Ascending aorta (tissue), 2 donors: ENCODE measurements around the gene PLPPR3. TPM values are rescaled to one million over a fixed set of nuclear protein-coding genes. Genes with fewer than 3 reads are reported as not detected.

Experiments used
- DNase-seq, 2 donors: peaks; one replicate each; pipeline ENCODE4 v3.0.0-alpha.2; 2019; ENCODE audit warnings: low spot score in 2 of 2
- H3K27ac ChIP-seq, 2 donors: fragments of 200-600 bp; sonication (generic); one replicate each; pipeline ENCODE4 v1.5.1; 2016 to 2017; ENCODE audit warnings: mild to moderate bottlenecking in 1 of 2
- H3K27me3 ChIP-seq: fragments of 200-600 bp; sonication (generic); one replicate; pipeline ENCODE4 v1.5.1; 2017
- H3K36me3 ChIP-seq, 2 donors: fragments of 200-600 bp; sonication (generic); one replicate each; pipeline ENCODE4 v1.5.1; 2016
- H3K4me1 ChIP-seq, 2 donors: fragments of 200-600 bp; sonication (generic); one replicate each; pipeline ENCODE4 v1.5.1; 2016 to 2017; ENCODE audit warnings: mild to moderate bottlenecking in 1 of 2
- H3K4me3 ChIP-seq, 2 donors: fragments of 200-600 bp; sonication (generic); one replicate each; pipeline ENCODE4 v1.5.1; 2016 to 2017; ENCODE audit warnings: mild to moderate bottlenecking in 1 of 2
- H3K9me3 ChIP-seq, 2 donors: fragments of 200-600 bp; sonication (generic); one replicate each; pipeline ENCODE4 v1.5.1; 2016
- CTCF ChIP-seq, 3 experiments: fragments of 200-600 bp in 2 of 3; fragments of 450-650 bp in 1 of 3; sonication (generic) in 2 of 3; IDR thresholded peaks; one replicate each; pipeline ENCODE4 v1.5.1; 2016 to 2019; ENCODE audit warnings: antibody characterized with exemption in 3 of 3, mild to moderate bottlenecking in 1 of 3, moderate library complexity in 1 of 3
- intact Hi-C: fragments of 100-400 bp; cut with DNase I; formaldehyde crosslinking; loops from one replicate; pipeline ENCODE4 v1.15.1; 2023
- total RNA-seq: library from RNA; depleted of rRNA; stranded (reverse); fragments of >200 nt; gene quantifications from one replicate; pipeline ENCODE4 v1.1.0, GENCODE V29; 2016

Gene PLPPR3
- total RNA-seq, 1 donor from 2014 or later, result not detected

- Histone ChIP-seq H3K4me3 (peak overlapping the region; percentile 96 to 98), H3K36me3 (peaks cover 13 to 17% of the 10 kb centered on the region in 2 donors), H3K27me3 (no peaks in the 10 kb centered on the region), H3K9me3 (no peaks in the 10 kb centered on the region), H3K27ac (peak overlapping the region in 1 of 2 donors; percentile 4), H3K4me1 (peaks cover 41 to 59% of the 10 kb centered on the region in 2 donors)
- intact Hi-C loops, result loop anchor here (5.0 kb wide), 2 partner anchors 113 to 227 kb away; partner anchors contain the start of genes BSG and R3HDM4
- no peak for TF ChIP-seq CTCF (IDR thresholded peaks at IDR 0.05)
- no peak for DNase-seq
Observed at GRCh38 chr19:799076-799881, 22.5 kb downstream of the PLPPR3 start.

GRCh38 chr19:798415-799075, 23.2 kb downstream of the PLPPR3 start:
- no peak for TF ChIP-seq CTCF (IDR thresholded peaks at IDR 0.05)
- Histone ChIP-seq H3K27ac (peak overlapping the region; percentile 84 to 99), H3K27me3 (no peaks in the 10 kb centered on the region), H3K9me3 (no peaks in the 10 kb centered on the region), H3K4me3 (peak overlapping the region; percentile 96 to 98), H3K36me3 (peaks cover 5 to 9% of the 10 kb centered on the region in 2 donors), H3K4me1 (peaks cover 41 to 59% of the 10 kb centered on the region in 2 donors)
- intact Hi-C loops, result loop anchor here (5.0 kb wide), 2 partner anchors 114 to 226 kb away; partner anchors contain the start of genes BSG and R3HDM4
- DNase-seq, result no peak

- Histone ChIP-seq H3K4me3 (peak overlapping the region; percentile 96 to 98), H3K27me3 (no peaks in the 10 kb centered on the region), H3K36me3 (peaks cover 0 to 5% of the 10 kb centered on the region in 2 donors), H3K27ac (peak overlapping the region; percentile 84 to 99), H3K4me1 (peaks cover 41 to 54% of the 10 kb centered on the region in 2 donors), H3K9me3 (no peaks in the 10 kb centered on the region)
- DNase-seq, result peak in 1 of 2 donors; percentile 93
- intact Hi-C loops, result loop anchor here (1.0 to 5.0 kb wide), 6 partner anchors 115 to 267 kb away; partner anchors contain the start of genes BSG, CDC34, FSTL3 and R3HDM4
- TF ChIP-seq CTCF (IDR thresholded peaks at IDR 0.05), result peak in 1 of 3 experiments; percentile 23
Observed at GRCh38 chr19:797528-798414, 24.0 kb downstream of the PLPPR3 start.

- Histone ChIP-seq H3K4me3 (peak within 1 kb of the TSS; percentile 96 to 98), H3K9me3 (no peaks in the 10 kb centered on the region), H3K27me3 (no peaks in the 10 kb centered on the region), H3K36me3 (peaks cover 0 to 5% of the 10 kb centered on the region in 2 donors), H3K4me1 (peaks cover 34 to 46% of the 10 kb centered on the region in 2 donors), H3K27ac (peak within 1 kb of the TSS; percentile 84 to 99)
- DNase-seq, result peak; percentile 100
- TF ChIP-seq CTCF (IDR thresholded peaks at IDR 0.05), result no peak
- intact Hi-C loops, result loop anchor here (1.0 to 5.0 kb wide), 6 partner anchors 115 to 266 kb away; partner anchors contain the start of genes BSG, CDC34, FSTL3 and R3HDM4
Observed at GRCh38 chr19:796692-797527, 24.8 kb downstream of the PLPPR3 start, which contains the start of gene PTBP1. TSS of gene PTBP1 (plus strand) at chr19:797452. CDS start at chr19:797498, 46 bp downstream.
